IgD-negative memory B cell (primary cell): ENCODE results near the gene TREM1. TPM values are rescaled to one million over a fixed set of nuclear protein-coding genes. Genes with fewer than 3 reads are reported as not detected.
A peak's percentile ranks its signal among the peaks of the same experiment; 100 is the strongest.

Experiments used
- H3K27ac Mint-ChIP-seq, 3 donors: one replicate each; pipeline ENCODE4 v1.8.0; 2020 to 2022; ENCODE audit warnings: mild to moderate bottlenecking in 3 of 3, mixed read lengths in 3 of 3, moderate library complexity in 1 of 3
- H3K27me3 Mint-ChIP-seq: one replicate; pipeline ENCODE4 v1.8.0; 2021; ENCODE audit warnings: mixed read lengths
- H3K36me3 Mint-ChIP-seq: one replicate; pipeline ENCODE4 v1.8.0; 2020; ENCODE audit warnings: mild to moderate bottlenecking, mixed read lengths
- H3K4me1 Mint-ChIP-seq, 3 donors: one replicate each; pipeline ENCODE4 v1.8.0; 2020 to 2022; ENCODE audit warnings: mixed read lengths in 3 of 3, mild to moderate bottlenecking in 1 of 3
- H3K4me3 Mint-ChIP-seq, 4 donors: one replicate each; pipeline ENCODE4 v1.8.0; 2020 to 2022; ENCODE audit warnings: mild to moderate bottlenecking in 4 of 4, mixed read lengths in 4 of 4, moderate library complexity in 3 of 4
- H3K9me3 Mint-ChIP-seq, 3 donors: one replicate each; pipeline ENCODE4 v1.8.0; 2020 to 2021; ENCODE audit warnings: mixed read lengths in 3 of 3, mild to moderate bottlenecking in 1 of 3
- polyA plus RNA-seq: library from polyadenylated mRNA; unstranded; fragments of 300-500 nt; fragmentation: Illumina TruSeq; gene quantifications from one replicate; pipeline ENCODE4 v1.2.3, GENCODE V29; 2021

Gene TREM1
- polyA plus RNA-seq, 1 donor from 2014 or later: 0.58 TPM

DNA sequence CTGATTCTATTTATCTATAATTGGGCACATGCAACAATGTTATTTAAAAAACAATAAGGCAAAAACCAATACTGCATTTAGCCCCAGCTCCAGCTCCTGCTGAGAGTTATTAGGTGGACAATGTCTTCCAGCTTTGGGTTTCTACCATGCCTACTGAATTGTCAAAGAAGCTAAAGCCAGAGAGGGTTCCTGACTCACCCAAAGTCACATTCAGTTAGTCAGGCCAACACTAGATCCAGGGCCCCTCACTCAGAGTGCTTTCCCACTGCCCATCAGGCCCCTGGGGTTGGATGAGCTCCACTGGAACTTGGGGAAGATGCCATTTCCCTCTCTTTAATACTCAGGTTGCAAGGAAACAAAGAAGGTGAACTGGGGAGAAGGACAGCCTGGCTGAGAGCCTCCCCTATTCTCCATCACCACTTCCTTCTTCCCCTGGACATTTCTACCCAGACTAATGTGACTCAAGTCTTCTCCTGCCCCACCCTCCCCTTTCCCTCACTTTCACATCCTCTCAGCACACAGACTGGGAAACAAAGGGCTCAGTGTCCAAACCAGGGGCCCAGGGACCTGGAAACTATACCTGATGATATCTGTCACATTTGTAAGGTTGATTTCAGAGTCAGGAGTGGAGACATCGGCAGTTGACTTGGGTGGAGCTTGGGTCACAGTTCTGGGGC, 6.0 kb downstream of the TREM1 start:
- Mint-ChIP-seq H3K27me3 (no peaks in the 10 kb centered on the region), H3K9me3 (peaks cover 0 to 2% (median 0%) of the 10 kb centered on the region in 3 donors), H3K27ac (no peak overlapping the region), H3K36me3 (peaks cover 2% of the 10 kb centered on the region), H3K4me3 (no peak overlapping the region), H3K4me1 (peaks cover 0 to 9% (median 7%) of the 10 kb centered on the region in 3 donors)

DNA sequence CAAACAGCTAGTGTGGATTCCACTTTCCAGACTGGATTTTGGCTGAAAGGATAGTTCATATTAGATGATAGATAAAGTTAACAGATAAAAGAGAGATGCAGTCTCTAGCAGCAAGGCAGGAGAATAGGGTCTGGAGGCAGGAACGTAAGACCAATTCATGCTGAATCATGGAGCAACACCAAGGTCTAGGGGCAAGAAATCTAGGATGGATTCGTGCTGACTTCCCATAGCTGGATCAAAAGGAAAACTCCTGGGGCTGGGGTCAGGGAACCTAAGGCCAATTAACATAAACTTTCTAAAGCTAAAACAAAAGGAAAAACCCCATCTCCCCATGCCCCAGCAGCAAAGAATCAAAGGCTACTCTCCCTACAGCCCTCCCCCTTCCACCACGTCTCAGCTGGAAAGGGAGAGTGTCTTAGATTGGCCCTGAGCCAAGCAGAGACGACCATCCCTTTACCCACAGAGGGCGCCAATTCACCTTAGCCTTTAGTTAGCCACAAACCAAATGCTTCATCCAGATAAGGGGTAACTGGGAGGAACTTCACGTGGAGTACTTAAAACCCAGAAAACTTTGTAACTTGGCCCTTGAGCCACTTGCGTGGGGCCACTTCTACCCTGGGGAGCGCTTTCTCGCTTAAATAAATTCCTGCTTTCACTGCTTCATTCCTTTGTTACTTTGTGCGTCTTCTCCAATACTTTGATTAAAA, 7.6 kb downstream of the TREM1 start:
- Mint-ChIP-seq H3K4me3 (peak overlapping the region in 1 of 4 donors; percentile 51), H3K27me3 (no peaks in the 10 kb centered on the region), H3K27ac (no peak overlapping the region), H3K4me1 (peaks cover 0 to 9% (median 7%) of the 10 kb centered on the region in 3 donors), H3K36me3 (peaks cover 2% of the 10 kb centered on the region), H3K9me3 (peaks cover 0 to 2% (median 0%) of the 10 kb centered on the region in 3 donors)

DNA sequence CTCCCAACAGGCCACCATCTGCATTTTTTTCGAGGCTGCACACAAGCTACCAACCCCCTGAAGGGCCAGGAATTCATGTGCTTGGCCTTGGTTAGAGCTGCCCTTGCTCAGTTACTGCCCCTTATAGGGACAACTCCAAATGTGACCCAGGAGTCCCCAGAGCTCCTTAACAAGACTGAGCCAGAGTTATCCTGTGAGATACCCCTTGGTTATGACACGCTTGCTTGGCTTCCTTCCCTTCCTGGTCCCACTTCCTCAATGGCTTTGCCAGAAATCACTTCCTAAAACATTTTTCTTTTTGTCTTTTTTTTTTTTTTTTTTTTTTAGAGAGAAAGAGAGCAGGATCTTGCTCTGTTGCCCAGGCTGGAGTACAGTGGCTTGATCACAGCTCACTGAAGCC, 8.9 kb downstream of the TREM1 start:
- peak overlapping the region in 1 of 3 donors; percentile 53 for H3K27ac Mint-ChIP-seq

DNA sequence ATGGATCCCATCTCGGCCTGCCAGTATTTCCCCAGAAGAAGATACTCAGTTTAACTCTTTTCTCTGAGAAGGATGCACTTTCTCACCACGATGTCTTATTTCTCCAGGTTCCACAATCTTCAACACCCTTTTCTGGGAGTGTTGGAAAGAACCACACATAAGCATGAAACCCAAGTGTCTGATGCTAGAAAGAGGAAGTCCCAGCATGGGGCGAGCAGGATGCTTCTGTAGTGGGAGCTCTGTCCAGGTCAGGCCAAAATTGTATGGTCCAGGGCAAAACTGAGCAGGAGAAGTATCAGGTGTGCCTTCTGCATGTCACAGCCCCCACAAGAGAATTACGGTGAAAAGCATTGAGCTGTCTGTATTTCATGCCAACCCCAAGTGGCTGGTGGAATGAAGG, 11.0 kb downstream of the TREM1 start:
- no peak overlapping the region for H3K27ac Mint-ChIP-seq
- peaks cover 0 to 12% (median 7%) of the 10 kb centered on the region in 3 donors for H3K4me1 Mint-ChIP-seq
- H3K4me3 Mint-ChIP-seq: no peak overlapping the region
- no peaks in the 10 kb centered on the region for H3K36me3 Mint-ChIP-seq
- no peaks in the 10 kb centered on the region for H3K9me3 Mint-ChIP-seq
- no peaks in the 10 kb centered on the region for H3K27me3 Mint-ChIP-seq

More for the DNA sequence above, 8.9 kb downstream of the TREM1 start:
- no peaks in the 10 kb centered on the region for H3K9me3 Mint-ChIP-seq
- no peaks in the 10 kb centered on the region for H3K27me3 Mint-ChIP-seq
- no peak overlapping the region for H3K4me3 Mint-ChIP-seq
- H3K36me3 Mint-ChIP-seq: peaks cover 2% of the 10 kb centered on the region
- H3K4me1 Mint-ChIP-seq: peaks cover 0 to 9% (median 7%) of the 10 kb centered on the region in 3 donors

DNA sequence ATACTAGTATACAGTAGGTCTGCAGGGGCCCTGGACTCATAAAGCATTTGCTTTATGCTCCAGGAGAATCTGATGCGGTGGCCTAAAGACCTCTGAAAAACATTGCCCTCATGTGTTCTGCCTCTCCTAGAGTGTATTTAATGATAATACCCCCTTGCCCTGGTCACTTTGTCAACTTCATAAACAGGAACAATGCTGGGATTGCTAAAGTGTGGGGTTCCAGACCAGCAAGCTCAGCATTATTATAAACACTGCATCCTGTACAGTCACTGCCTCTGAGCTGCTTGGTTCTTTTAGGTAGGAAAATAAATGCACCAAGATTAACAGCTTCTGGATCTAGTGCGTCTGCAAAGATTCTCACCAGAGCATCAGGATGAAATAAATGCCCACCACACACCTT, 12.2 kb downstream of the TREM1 start:
- no peaks in the 10 kb centered on the region for H3K9me3 Mint-ChIP-seq
- H3K4me3 Mint-ChIP-seq: no peak overlapping the region
- no peaks in the 10 kb centered on the region for H3K36me3 Mint-ChIP-seq
- H3K27me3 Mint-ChIP-seq: no peaks in the 10 kb centered on the region
- no peak overlapping the region for H3K27ac Mint-ChIP-seq
- H3K4me1 Mint-ChIP-seq: peaks cover 0 to 12% (median 6%) of the 10 kb centered on the region in 3 donors

DNA sequence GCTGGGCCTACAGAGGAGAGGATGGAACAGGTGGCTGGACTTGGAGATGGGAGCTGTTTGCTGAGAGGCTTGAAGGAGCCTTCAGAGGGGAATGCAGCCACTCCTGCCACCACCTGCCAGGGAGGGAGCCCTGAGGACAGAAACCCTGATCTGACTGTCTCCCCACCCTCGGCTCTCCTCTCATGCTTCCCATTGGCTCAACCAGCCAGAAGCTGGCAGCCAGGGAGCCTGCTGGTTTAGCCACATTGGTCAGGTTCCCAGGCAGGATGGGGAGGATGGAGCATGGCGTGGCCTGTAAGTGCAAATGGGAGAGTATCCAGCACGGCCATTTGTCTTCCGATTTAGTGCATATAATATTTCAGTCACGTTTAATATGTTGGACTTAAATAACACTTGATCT, 12.8 kb downstream of the TREM1 start:
- H3K36me3 Mint-ChIP-seq: no peaks in the 10 kb centered on the region
- H3K4me1 Mint-ChIP-seq: peaks cover 0 to 7% (median under 1%) of the 10 kb centered on the region in 3 donors
- no peaks in the 10 kb centered on the region for H3K9me3 Mint-ChIP-seq
- no peak overlapping the region for H3K27ac Mint-ChIP-seq
- no peak overlapping the region for H3K4me3 Mint-ChIP-seq
- no peaks in the 10 kb centered on the region for H3K27me3 Mint-ChIP-seq

DNA sequence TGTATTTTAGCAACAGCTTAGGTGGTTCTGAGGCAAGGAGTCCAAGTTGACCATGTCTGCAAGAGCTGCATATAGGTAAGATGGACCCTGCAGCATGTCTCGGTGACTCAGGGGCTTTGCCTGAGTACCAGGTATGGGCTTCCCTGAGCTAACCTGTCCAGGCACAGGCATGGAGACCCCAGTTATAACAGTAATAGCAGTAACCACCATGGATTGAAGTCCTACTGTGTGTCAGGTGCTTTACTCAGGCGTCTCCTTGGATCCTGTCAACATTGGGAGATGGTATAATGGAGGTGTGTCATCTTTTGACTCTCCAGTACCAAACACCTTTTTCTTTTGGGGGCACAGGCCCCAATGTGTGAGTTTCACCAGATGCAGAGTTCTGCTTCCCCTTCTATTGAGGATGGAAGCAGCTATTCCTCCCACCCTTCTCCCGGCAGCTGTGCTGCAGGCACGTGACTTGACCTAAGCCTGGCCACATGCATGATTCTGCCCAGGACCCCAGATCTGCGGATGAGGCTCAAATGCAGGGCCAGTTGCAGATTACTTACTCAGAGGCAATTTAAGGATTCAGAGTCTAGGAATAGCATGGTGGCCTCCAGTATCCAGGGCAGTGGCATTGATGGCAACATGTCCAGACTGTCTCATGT, 13.8 kb downstream of the TREM1 start:
- H3K27ac Mint-ChIP-seq: peak overlapping the region in 1 of 3 donors; percentile 6

DNA sequence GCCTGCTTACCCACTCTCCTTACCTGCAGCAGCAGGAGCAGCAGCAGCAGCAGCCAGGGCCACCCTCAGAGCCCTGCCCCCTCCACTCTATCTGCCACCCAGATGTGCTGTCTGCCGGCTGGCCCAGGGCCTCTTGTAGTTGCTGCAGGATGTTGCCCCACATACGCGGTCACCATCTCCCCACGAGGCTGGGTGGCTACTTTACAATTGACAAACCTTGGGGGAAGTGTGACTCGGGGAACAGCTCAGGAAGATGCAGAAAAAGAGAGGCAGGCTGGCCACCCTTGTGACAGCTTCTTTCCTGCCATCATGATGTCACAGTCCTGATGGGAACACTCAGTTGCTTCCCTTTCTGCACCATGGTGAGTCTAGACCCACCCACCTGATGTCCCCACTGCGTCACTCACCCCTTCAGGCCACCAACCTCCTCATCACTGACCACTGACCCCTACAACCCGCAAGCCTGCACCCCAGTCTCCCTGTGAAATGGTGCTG, 14.5 kb downstream of the TREM1 start:
- Mint-ChIP-seq H3K4me3 (no peak overlapping the region), H3K27me3 (no peaks in the 10 kb centered on the region), H3K4me1 (peaks cover 0 to 5% (median 4%) of the 10 kb centered on the region in 3 donors), H3K27ac (no peak overlapping the region), H3K36me3 (no peaks in the 10 kb centered on the region), H3K9me3 (no peaks in the 10 kb centered on the region)

More for the DNA sequence above, 13.8 kb downstream of the TREM1 start:
- Mint-ChIP-seq H3K36me3 (no peaks in the 10 kb centered on the region), H3K4me3 (no peak overlapping the region), H3K9me3 (no peaks in the 10 kb centered on the region), H3K4me1 (peaks cover 0 to 5% (median 0%) of the 10 kb centered on the region in 3 donors), H3K27me3 (no peaks in the 10 kb centered on the region)

DNA sequence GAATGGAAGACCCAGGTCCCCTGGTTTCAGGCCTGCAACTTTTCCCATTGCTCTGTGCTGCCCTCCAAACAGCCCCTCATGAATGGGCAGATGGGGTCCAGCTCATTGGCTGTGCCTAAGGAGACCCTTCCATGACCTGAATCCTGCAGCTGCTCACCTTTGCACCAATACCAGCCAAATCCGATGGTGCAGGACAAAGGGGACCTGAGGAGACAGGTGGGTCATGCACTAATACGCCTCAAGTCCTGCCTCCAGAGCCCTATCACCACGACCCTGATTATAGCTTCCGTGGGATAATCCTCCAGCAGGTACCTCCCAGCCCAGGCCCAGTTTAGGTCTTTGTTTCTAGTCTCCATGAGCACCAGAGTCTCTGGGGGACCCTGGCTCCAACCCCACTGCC, 16.8 kb downstream of the TREM1 start:
- no peaks in the 10 kb centered on the region for H3K27me3 Mint-ChIP-seq
- H3K4me1 Mint-ChIP-seq: peaks cover 1 to 4% (median 3%) of the 10 kb centered on the region in 3 donors
- peaks cover 0 to 1% (median 0%) of the 10 kb centered on the region in 3 donors for H3K9me3 Mint-ChIP-seq
- no peaks in the 10 kb centered on the region for H3K36me3 Mint-ChIP-seq
- no peak overlapping the region for H3K27ac Mint-ChIP-seq
- H3K4me3 Mint-ChIP-seq: no peak overlapping the region

DNA sequence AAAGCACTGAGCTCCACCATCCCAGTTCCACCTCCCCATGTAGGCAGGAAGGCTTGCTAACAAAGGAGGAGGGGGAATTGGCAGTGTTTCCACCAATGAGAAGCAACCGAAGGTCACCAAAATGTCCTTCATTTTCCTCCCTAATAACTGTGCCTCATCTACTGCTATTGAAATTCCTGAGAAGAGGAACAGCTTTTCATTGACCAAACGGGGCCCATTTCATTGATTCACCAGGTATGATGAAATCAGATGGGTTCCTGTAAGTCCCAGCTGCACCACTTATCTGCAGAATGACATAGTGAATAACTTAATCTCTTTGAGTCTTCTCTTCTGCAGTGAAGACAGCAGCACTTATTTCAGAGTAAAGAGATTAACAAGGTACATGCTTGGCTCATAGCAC, 17.3 kb downstream of the TREM1 start:
- Mint-ChIP-seq H3K4me1 (peaks cover 1 to 4% (median 3%) of the 10 kb centered on the region in 3 donors), H3K9me3 (peaks cover 0 to 1% (median 0%) of the 10 kb centered on the region in 3 donors), H3K27ac (no peak overlapping the region), H3K4me3 (no peak overlapping the region), H3K36me3 (no peaks in the 10 kb centered on the region), H3K27me3 (no peaks in the 10 kb centered on the region)

DNA sequence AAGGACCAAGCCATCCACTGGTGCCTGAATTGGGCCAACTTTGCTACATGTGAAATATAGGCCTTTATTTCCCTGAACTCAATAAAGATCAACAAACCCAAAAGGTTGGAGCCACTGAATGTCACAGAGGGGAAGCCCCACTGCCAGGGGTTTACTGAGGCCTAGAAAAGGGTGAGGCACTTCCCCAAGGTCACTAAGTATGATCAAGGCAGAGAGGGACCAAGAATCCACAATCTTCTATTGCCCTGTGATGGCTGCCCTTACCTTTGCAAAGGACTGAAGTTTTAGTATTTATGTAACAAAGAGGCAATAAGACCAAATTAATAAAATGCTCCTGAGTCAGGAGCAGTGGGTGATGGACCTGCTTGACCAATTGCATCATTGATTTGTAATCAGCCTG, 18.0 kb downstream of the TREM1 start:
- Mint-ChIP-seq H3K9me3 (peaks cover 0 to 4% (median 4%) of the 10 kb centered on the region in 3 donors), H3K4me3 (no peak overlapping the region), H3K36me3 (no peaks in the 10 kb centered on the region), H3K4me1 (peaks cover 1 to 4% (median 3%) of the 10 kb centered on the region in 3 donors), H3K27ac (no peak overlapping the region), H3K27me3 (no peaks in the 10 kb centered on the region)

DNA sequence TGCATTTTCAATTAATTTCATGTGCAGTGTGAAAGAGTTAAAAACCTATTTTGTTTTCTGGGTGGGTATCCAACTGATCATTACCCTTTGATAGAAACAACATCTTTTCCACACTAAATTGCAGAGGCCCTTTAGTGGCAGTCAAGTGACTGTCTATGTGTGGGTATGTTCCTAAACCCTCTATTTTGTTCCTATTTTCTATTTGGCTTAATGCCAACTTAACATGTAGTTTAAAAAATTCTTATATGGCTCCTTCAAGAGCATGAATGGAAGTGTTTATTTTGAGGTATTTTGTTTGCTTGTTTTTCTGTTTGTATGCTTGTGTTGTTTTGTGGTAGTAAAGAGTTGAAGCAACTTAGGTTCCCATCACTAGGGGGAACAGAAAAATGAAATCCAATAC, 19.9 kb downstream of the TREM1 start:
- Mint-ChIP-seq H3K27me3 (no peaks in the 10 kb centered on the region), H3K4me3 (no peak overlapping the region), H3K4me1 (peaks cover 0 to 4% (median 1%) of the 10 kb centered on the region in 3 donors), H3K27ac (peak overlapping the region in 1 of 3 donors; percentile 71), H3K36me3 (no peaks in the 10 kb centered on the region), H3K9me3 (peaks cover 0 to 18% (median 9%) of the 10 kb centered on the region in 3 donors)

DNA sequence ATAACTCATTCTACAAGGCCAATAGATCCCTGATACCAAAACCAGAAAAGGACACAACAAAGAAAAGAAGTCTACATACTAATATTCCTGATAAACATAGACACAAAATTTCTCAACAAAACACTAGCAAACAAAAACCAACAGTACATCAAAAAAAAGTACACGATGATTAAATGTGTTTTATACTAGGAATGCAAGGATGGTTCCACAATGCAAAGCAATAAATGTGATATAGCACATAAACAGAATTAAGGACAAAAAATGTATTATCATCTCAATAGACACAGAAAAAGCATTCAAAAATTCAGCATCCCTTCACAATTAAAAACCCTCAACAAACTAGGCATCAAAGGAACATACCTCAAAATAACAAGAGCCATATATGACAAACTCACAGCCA, 23.2 kb downstream of the TREM1 start:
- Mint-ChIP-seq H3K9me3 (peaks cover 3 to 48% (median 25%) of the 10 kb centered on the region in 3 donors), H3K36me3 (peaks cover 2% of the 10 kb centered on the region), H3K27ac (no peak overlapping the region), H3K27me3 (peaks cover 11% of the 10 kb centered on the region), H3K4me1 (peaks cover 0 to 4% (median 1%) of the 10 kb centered on the region in 3 donors), H3K4me3 (no peak overlapping the region)

DNA sequence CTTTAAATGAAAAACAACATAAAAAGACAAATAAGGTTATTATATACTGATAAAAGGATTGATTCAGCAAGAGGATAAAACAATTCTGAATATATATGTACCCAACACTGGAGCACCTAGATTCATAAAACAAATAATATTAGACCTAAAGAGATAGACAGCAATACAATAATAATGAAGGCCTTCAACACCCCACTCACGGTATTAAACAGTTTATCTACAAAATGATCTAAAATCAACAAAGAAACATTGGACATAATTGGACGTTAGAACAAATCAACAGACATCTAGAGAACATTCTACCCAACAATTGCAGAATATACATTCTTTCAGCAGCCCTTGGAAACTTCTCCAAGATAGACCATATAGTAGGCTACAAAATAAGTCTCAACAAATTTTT, 24.1 kb downstream of the TREM1 start:
- H3K4me1 Mint-ChIP-seq: peaks cover 0 to 2% (median 1%) of the 10 kb centered on the region in 3 donors
- no peak overlapping the region for H3K4me3 Mint-ChIP-seq
- peaks cover 3 to 50% (median 25%) of the 10 kb centered on the region in 3 donors for H3K9me3 Mint-ChIP-seq
- peaks cover 2% of the 10 kb centered on the region for H3K36me3 Mint-ChIP-seq
- peaks cover 11% of the 10 kb centered on the region for H3K27me3 Mint-ChIP-seq
- no peak overlapping the region for H3K27ac Mint-ChIP-seq

DNA sequence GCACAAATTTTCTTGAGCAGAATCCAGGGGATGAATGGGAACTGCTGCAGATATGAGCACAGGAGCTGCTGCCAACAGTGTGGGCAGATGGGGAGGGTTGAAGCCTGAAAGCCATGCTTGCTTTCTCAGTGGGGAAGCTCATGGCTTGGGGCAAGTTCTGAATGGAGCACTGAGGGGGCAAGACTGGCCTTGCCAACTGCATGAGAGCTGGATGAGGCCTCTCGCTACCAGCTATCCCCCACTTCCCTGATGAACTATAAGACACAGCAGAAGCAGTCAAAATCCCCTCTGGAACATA, 28.3 kb downstream of the TREM1 start:
- peaks cover 3 to 42% (median 17%) of the 10 kb centered on the region in 3 donors for H3K9me3 Mint-ChIP-seq
- no peak overlapping the region for H3K4me3 Mint-ChIP-seq
- H3K36me3 Mint-ChIP-seq: peaks cover 2% of the 10 kb centered on the region
- peaks cover 8 to 11% (median 9%) of the 10 kb centered on the region in 3 donors for H3K4me1 Mint-ChIP-seq
- no peak overlapping the region for H3K27ac Mint-ChIP-seq
- H3K27me3 Mint-ChIP-seq: peaks cover 11% of the 10 kb centered on the region
